K562 (cell line): ENCODE measurements around the gene HECW1. TPM values are rescaled to one million over a fixed set of nuclear protein-coding genes. Genes with fewer than 3 reads are reported as not detected.

Experiments
- ARHGAP35 ChIP-seq: fragments of 450-650 bp; IDR thresholded peaks from 2 replicates; pipeline ENCODE4 v1.6.1; 2018; ENCODE audit not compliant: partially characterized antibody
- ARID1B ChIP-seq: fragments of 450-650 bp; IDR thresholded peaks from 2 replicates; pipeline ENCODE4 v1.6.1; 2016; ENCODE audit warnings: antibody characterized with exemption, mild to moderate bottlenecking, inconsistent platforms
- ARID2 ChIP-seq: fragments of 450-650 bp; IDR thresholded peaks from 2 replicates; pipeline ENCODE4 v1.6.1; 2017; ENCODE audit warnings: antibody characterized with exemption, mild to moderate bottlenecking
- BCOR ChIP-seq: fragments of 450-650 bp; IDR thresholded peaks from 2 replicates; pipeline ENCODE4 v1.6.1; 2016
- CREB3L1 ChIP-seq: fragments of 450-650 bp; IDR thresholded peaks from 2 replicates; pipeline ENCODE4 v1.6.1; 2014; ENCODE audit warnings: low read depth, mild to moderate bottlenecking, moderate library complexity, borderline replicate concordance
- CTCF ChIP-seq, 3 experiments: IDR thresholded peaks in 2 of 3; conservative IDR thresholded peaks in 1 of 3; 2 replicates each; pipeline ENCODE4 v1.5.1; 2011 to 2012; ENCODE audit warnings: low read length in 3 of 3, mild to moderate bottlenecking in 3 of 3, control low read depth in 2 of 3, improper control_type of control experiment in 1 of 3, inconsistent platforms in 1 of 3, low read depth in 1 of 3, mixed read lengths in 1 of 3, moderate library complexity in 1 of 3; ENCODE audit not compliant: insufficient read depth in 2 of 3
- DMBX1 ChIP-seq: fragments of 250-450 bp; sonication (Bioruptor Pico); IDR thresholded peaks from 2 replicates; pipeline ENCODE4 v1.8.0; 2022; ENCODE audit warnings: inconsistent platforms, mild to moderate bottlenecking, moderate library complexity, borderline replicate concordance
- E2F4 ChIP-seq: sonication (generic); formaldehyde crosslinking; IDR thresholded peaks from 2 replicates; pipeline ENCODE4 v1.8.0; 2022; ENCODE audit warnings: mild to moderate bottlenecking, low read depth, missing genetic modification reagents
- GATAD2B ChIP-seq: fragments of 450-650 bp; IDR thresholded peaks from 2 replicates; pipeline ENCODE4 v1.6.1; 2017; ENCODE audit warnings: mild to moderate bottlenecking, borderline replicate concordance
- HNRNPK ChIP-seq: fragments of 200-400 bp; formaldehyde crosslinking; IDR thresholded peaks from one replicate; pipeline ENCODE4 v1.6.1; 2018; ENCODE audit warnings: mild to moderate bottlenecking, low read depth, low read length; ENCODE audit not compliant: poor library complexity, severe bottlenecking
- HNRNPL ChIP-seq: fragments of 200-400 bp; formaldehyde crosslinking; IDR thresholded peaks from 2 replicates; pipeline ENCODE4 v1.6.1; 2017; ENCODE audit warnings: low read depth, mild to moderate bottlenecking, low read length
- ID3 ChIP-seq, 2 experiments: fragments of 250-450 bp in 1 of 2; fragments of 450-650 bp in 1 of 2; sonication (Bioruptor Pico) in 1 of 2; IDR thresholded peaks; 2 replicates each; pipeline versions ENCODE4 v1.6.1 to v1.8.0; 2016 to 2021; ENCODE audit warnings: mild to moderate bottlenecking in 2 of 2, moderate library complexity in 2 of 2, missing compliant biosample characterization in 1 of 2, missing genetic modification characterization in 1 of 2
- L3MBTL2 ChIP-seq: fragments of 450-650 bp; IDR thresholded peaks from 2 replicates; pipeline ENCODE4 v1.6.1; 2016; ENCODE audit warnings: mild to moderate bottlenecking, moderate library complexity
- MEIS2 ChIP-seq: fragments of 450-650 bp; IDR thresholded peaks from 2 replicates; pipeline ENCODE4 v1.6.1; 2014; ENCODE audit warnings: mild to moderate bottlenecking; ENCODE audit not compliant: partially characterized antibody
- MTA2 ChIP-seq: fragments of 450-650 bp; IDR thresholded peaks from 2 replicates; pipeline ENCODE4 v1.6.1; 2016; ENCODE audit warnings: low read depth
- NFE2 ChIP-seq: IDR thresholded peaks from 2 replicates; pipeline ENCODE4 v1.6.1; 2014; ENCODE audit warnings: antibody characterized with exemption, low read depth
- NFIC ChIP-seq: fragments of 450-650 bp; IDR thresholded peaks from 2 replicates; pipeline ENCODE4 v1.6.1; 2017; ENCODE audit warnings: mild to moderate bottlenecking, inconsistent platforms
- RBFOX2 ChIP-seq: fragments of 200-400 bp; formaldehyde crosslinking; IDR thresholded peaks from 2 replicates; pipeline ENCODE4 v1.6.1; 2017; ENCODE audit warnings: low read depth, mild to moderate bottlenecking, low read length, moderate library complexity
- RNF2 ChIP-seq: sonication (generic); IDR thresholded peaks from 2 replicates; pipeline ENCODE4 v1.6.1; 2016
- SIN3A ChIP-seq, 2 experiments: fragments of 150-350 bp in 1 of 2; IDR thresholded peaks; 2 replicates each; pipeline ENCODE4 v1.6.1; 2011 to 2016; ENCODE audit warnings: borderline replicate concordance in 2 of 2, low read depth in 2 of 2, low read length in 2 of 2, mild to moderate bottlenecking in 2 of 2, moderate library complexity in 2 of 2; ENCODE audit not compliant: control insufficient read depth in 1 of 2
- SMARCB1 ChIP-seq: IDR thresholded peaks from 2 replicates; pipeline ENCODE4 v1.6.1; 2011; ENCODE audit warnings: improper control_type of control experiment, low read depth; ENCODE audit not compliant: insufficient read length
- SP1 ChIP-seq: sonication (generic); formaldehyde crosslinking; IDR thresholded peaks from 2 replicates; pipeline ENCODE4 v1.8.1; 2022; ENCODE audit warnings: mild to moderate bottlenecking, missing genetic modification reagents
- ZNF316 ChIP-seq: fragments of 450-650 bp; IDR thresholded peaks from 2 replicates; pipeline ENCODE4 v1.6.1; 2016
- ZNF75A ChIP-seq: fragments of 450-650 bp; formaldehyde crosslinking; IDR thresholded peaks from 2 replicates; pipeline ENCODE4 v1.4.0; 2020; ENCODE audit warnings: mild to moderate bottlenecking
- polyA plus RNA-seq, 8 experiments: library from polyadenylated mRNA; depleted of rRNA in 4 of 8; stranded (reverse) in 5 of 8; unstranded in 3 of 8; fragments of >200 nt; fragmentation: Nextera tagmentation in 2 of 8; fragmentation: Illumina TruSeq in 1 of 8; extraction: Ambion mirVana in 2 of 8; extraction: Trizol in 1 of 8; gene quantifications; 2 replicates each; pipeline versions ENCODE4 v1.2.1 to v1.2.3, GENCODE V29; 2011 to 2014; ENCODE audit warnings: inconsistent platforms in 1 of 8, missing spikeins in 1 of 8
- total RNA-seq, 7 experiments: library from RNA; depleted of rRNA in 6 of 7; stranded (reverse); fragments of >200 nt in 6 of 7; fragmentation: Illumina TruSeq in 2 of 7; extraction: Trizol in 2 of 7; gene quantifications; 2 replicates each; pipeline versions ENCODE4 v1.2.1 to v1.2.3, GENCODE V29; 2011 to 2021; ENCODE audit warnings: low replicate concordance in 1 of 7

The HECW1 gene
- total and polyA plus RNA-seq, 9 of the 15 experiments (the other 6 are each of a cell fraction or from before 2014, with no cell fraction given): 0.07 to 0.31 (median 0.13) TPM; not detected in 4

GRCh38 chr7:43583424-43584194 lies 471.2 kb downstream of the HECW1 start (continued):
- no peak for TF ChIP-seq HNRNPK
- TF ChIP-seq L3MBTL2: peak; percentile 70; the same call in 1 of the 2 replicates
- TF ChIP-seq E2F4 (CRISPR knock-in tag): 0 out of 2 replicates have a peak, but pooled peaks have one; percentile 49
- TF ChIP-seq ZNF75A (CRISPR knock-in tag): no peak
- TF ChIP-seq SP1 (CRISPR knock-in tag): peak; percentile 57; the same call in 1 of the 2 replicates
- no peak for TF ChIP-seq RNF2
- TF ChIP-seq ARHGAP35: no peak
- peak; percentile 1 for TF ChIP-seq MEIS2
- peak; percentile 81; the same call in 1 of the 2 replicates for TF ChIP-seq HNRNPL
- peak; percentile 53 for TF ChIP-seq ZNF316
- TF ChIP-seq NFIC: peak; percentile 32
- no peak for TF ChIP-seq ID3 (CRISPR knock-in tag; IDR thresholded peaks at IDR 0.05)
- TF ChIP-seq ID3 (tag; IDR thresholded peaks at IDR 0.05): 0 out of 2 replicates have a peak, but pooled peaks have one; percentile 64
- TF ChIP-seq ARID1B: peak; percentile 48
- TF ChIP-seq SIN3A (IDR thresholded peaks at IDR 0.05; ENCODE audit: borderline replicate concordance in 2 of 2, control insufficient read depth in 1 of 2, low read depth in 2 of 2, low read length in 2 of 2): no peak
- TF ChIP-seq DMBX1 (CRISPR knock-in tag): no peak
- peak; percentile 60 for TF ChIP-seq RBFOX2
- peak in 2 of 3 experiments; percentile 33 to 36; a peak in 3 of 6 replicates for TF ChIP-seq CTCF (IDR thresholded peaks at IDR 0.05 in 2 of 3, conservative IDR thresholded peaks at IDR 0.05 in 1 of 3; ENCODE audit: insufficient read depth in 2 of 3, low read depth in 1 of 3, low read length in 3 of 3)
- peak; percentile 24 for TF ChIP-seq MTA2
- TF ChIP-seq CREB3L1: peak; percentile 55; the same call in 1 of the 2 replicates
- peak; percentile 9; the same call in 1 of the 2 replicates for TF ChIP-seq BCOR
- TF ChIP-seq GATAD2B: peak; percentile 95
- TF ChIP-seq ARID2: no peak
- TF ChIP-seq NFE2: peak; percentile 87
- TF ChIP-seq SMARCB1: no peak
